ENCODE results near the gene CD4. TPM values are rescaled to one million over a fixed set of nuclear protein-coding genes. Genes with fewer than 3 reads are reported as not detected.

Gene CD4
- total RNA-seq, 3 donors from 2014 or later, result 8.9 to 16.5 (median 14.8) TPM

DNA sequence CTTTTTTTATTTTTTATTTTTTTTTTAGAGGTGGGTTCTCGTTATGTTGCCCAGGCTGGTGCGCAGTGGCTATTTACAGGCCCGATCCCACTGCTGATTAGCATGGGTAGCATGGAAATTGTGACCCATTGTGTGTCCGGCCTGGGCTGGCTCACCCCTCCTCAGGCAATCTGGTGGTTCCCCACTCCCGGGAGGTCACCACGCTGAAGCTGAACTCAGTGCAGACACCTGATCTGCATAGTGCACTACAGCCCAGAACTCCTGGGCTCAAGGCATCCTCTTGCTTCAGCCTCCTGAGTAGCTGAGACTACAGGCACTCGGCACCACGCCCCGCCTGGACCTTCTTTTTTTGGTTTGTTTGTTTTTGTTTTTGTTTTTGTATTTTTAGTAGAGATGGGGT lies 5.5 kb upstream of the CD4 start:
- DNase-seq, result no peak
- TF ChIP-seq, protein P1, sequence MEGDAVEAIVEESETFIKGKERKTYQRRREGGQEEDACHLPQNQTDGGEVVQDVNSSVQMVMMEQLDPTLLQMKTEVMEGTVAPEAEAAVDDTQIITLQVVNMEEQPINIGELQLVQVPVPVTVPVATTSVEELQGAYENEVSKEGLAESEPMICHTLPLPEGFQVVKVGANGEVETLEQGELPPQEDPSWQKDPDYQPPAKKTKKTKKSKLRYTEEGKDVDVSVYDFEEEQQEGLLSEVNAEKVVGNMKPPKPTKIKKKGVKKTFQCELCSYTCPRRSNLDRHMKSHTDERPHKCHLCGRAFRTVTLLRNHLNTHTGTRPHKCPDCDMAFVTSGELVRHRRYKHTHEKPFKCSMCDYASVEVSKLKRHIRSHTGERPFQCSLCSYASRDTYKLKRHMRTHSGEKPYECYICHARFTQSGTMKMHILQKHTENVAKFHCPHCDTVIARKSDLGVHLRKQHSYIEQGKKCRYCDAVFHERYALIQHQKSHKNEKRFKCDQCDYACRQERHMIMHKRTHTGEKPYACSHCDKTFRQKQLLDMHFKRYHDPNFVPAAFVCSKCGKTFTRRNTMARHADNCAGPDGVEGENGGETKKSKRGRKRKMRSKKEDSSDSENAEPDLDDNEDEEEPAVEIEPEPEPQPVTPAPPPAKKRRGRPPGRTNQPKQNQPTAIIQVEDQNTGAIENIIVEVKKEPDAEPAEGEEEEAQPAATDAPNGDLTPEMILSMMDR (IDR thresholded peaks at IDR 0.05), result no peak
- H3K4me1 ChIP-seq (ENCODE audit: low read depth), result peaks cover 4% of the 10 kb centered on the region
- H3K36me3 ChIP-seq (ENCODE audit: low read depth), result no peaks in the 10 kb centered on the region
- H3K4me3 ChIP-seq, result no peak overlapping the region
- intact Hi-C loops (cut with DNase I, micrococcal nuclease), result no loop called here
- no peak for ATAC-seq
- H3K9me3 ChIP-seq, result no peaks in the 10 kb centered on the region

DNA sequence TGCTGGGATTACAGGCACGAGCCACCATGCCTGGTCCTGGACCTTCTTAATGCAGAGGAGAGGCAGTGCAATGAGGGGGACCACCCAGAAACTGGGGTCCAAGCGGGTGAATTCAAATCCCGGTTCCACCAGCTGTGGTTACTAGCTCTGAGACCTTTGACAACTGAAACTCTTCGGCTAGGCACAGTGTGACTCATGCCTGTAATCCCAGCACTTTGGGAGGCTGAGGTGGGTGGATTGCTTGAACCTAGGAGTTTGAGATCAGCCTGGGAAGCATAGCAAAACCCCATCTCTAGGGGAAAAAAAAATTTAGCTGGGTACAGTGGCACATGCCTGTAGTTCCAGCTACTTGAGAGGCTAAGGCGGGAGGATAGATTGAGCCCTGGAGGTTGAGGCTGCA lies 5.0 kb upstream of the CD4 start:
- DNase-seq, result no peak
- Histone ChIP-seq H3K4me3 (no peak overlapping the region), H3K36me3 (ENCODE audit: low read depth) (no peaks in the 10 kb centered on the region), H3K4me1 (ENCODE audit: low read depth) (no peaks in the 10 kb centered on the region), H3K9me3 (no peaks in the 10 kb centered on the region)
- ATAC-seq, result no peak
- intact Hi-C loops (cut with DNase I, micrococcal nuclease), result no loop called here
- TF ChIP-seq, protein P1 (IDR thresholded peaks at IDR 0.05), result no peak

DNA sequence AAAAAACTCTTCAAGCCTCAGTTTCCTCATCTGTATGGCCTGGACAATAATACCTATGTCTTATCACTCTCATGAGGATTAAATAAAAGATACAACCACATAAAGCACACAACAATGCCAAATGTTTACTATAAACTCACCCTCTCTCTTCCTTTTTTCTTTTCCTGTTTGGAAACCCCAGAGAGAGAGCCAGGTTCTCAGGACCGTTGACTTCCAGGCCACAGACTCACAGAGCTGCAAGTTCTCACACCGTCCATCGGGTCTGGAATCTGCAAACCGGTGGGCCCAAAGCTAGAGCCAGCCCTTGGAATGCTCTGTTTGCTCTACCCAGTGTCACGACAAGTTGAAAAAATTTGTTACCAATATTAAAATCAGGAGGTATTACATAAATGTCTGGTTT lies 4.6 kb upstream of the CD4 start:
- DNase-seq (no peak), ATAC-seq (no peak)
- TF ChIP-seq, protein P1 (IDR thresholded peaks at IDR 0.05), result no peak
- Histone ChIP-seq H3K4me1 (ENCODE audit: low read depth) (no peaks in the 10 kb centered on the region), H3K9me3 (no peaks in the 10 kb centered on the region), H3K4me3 (no peak overlapping the region), H3K36me3 (ENCODE audit: low read depth) (no peaks in the 10 kb centered on the region)
- intact Hi-C loops (cut with DNase I, micrococcal nuclease), result no loop called here

DNA sequence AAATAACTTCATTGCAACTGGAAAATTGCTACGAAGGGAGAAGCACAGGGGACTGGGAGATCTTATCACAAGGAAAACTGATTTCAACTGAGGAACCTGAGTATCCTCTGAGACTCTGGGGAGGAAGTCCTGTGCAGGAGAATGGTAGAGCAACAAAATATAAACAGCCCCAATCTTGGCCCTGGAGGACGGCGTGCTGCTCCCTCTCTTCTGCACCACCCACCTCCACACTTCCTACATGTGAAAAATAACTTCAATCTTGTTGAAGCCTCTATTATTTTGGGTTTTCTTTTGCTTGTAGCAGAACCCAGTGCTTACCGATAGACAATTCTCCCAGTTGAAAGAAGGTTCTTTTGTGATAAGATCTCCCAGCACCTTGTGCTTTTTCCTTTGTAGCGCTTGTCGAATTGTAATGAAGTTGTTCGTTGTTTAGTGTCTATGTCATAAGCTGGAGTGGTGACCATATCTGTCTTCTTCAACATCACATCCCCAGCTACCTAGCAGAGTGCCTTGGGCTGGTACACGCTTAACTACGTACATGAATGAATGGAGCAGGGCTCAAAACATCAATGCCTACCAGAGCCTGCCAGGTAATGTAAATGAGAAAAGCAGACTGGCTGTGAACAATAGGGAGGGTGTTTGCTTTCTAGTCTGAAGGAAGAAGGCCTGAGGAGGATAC lies 2.8 kb upstream of the CD4 start:
- TF ChIP-seq, protein P1 (IDR thresholded peaks at IDR 0.05), result no peak
- no peaks in the 10 kb centered on the region for H3K9me3 ChIP-seq
- ATAC-seq, result no peak
- no peaks in the 10 kb centered on the region for H3K36me3 ChIP-seq (ENCODE audit: low read depth)
- intact Hi-C loops (cut with DNase I, micrococcal nuclease), result no loop called here
- DNase-seq, result no peak
- no peaks in the 10 kb centered on the region for H3K4me1 ChIP-seq (ENCODE audit: low read depth)
- no peak overlapping the region for H3K4me3 ChIP-seq

DNA sequence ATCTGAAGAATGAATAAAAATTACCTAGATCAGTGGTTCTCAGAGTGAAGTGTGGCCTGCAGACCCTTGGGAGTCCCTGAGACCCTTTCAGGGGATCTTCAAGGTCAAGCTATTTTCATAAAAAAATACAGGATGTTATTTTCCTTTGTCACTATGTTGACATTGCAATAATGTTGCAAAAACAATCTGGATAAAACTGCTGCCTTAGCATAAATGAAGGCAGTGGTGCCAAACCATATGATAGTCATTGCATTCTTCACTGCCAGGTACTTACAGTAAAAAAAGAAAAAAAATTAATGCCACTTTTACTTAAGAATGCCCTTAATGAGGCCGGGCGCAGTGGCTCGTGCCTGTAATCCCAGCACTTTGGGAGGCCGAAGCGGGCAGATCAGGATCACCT lies 2.0 kb upstream of the CD4 start:
- H3K36me3 ChIP-seq (ENCODE audit: low read depth), result no peaks in the 10 kb centered on the region
- intact Hi-C loops (cut with DNase I, micrococcal nuclease), result no loop called here
- TF ChIP-seq, protein P1 (IDR thresholded peaks at IDR 0.05), result no peak
- ATAC-seq (no peak), DNase-seq (no peak)
- H3K4me3 ChIP-seq, result no peak overlapping the region
- no peaks in the 10 kb centered on the region for H3K4me1 ChIP-seq (ENCODE audit: low read depth)
- H3K9me3 ChIP-seq, result no peaks in the 10 kb centered on the region

All from mucosa of descending colon (tissue), 3 donors.